ENCODE measurements around the gene ENTPD2.
"Not testable (repeated sequence)": the region's sequence is repeated elsewhere in the genome, so short reads cannot be mapped to it uniquely, and the experiment has no call there.

ENTPD2 gene

DNA sequence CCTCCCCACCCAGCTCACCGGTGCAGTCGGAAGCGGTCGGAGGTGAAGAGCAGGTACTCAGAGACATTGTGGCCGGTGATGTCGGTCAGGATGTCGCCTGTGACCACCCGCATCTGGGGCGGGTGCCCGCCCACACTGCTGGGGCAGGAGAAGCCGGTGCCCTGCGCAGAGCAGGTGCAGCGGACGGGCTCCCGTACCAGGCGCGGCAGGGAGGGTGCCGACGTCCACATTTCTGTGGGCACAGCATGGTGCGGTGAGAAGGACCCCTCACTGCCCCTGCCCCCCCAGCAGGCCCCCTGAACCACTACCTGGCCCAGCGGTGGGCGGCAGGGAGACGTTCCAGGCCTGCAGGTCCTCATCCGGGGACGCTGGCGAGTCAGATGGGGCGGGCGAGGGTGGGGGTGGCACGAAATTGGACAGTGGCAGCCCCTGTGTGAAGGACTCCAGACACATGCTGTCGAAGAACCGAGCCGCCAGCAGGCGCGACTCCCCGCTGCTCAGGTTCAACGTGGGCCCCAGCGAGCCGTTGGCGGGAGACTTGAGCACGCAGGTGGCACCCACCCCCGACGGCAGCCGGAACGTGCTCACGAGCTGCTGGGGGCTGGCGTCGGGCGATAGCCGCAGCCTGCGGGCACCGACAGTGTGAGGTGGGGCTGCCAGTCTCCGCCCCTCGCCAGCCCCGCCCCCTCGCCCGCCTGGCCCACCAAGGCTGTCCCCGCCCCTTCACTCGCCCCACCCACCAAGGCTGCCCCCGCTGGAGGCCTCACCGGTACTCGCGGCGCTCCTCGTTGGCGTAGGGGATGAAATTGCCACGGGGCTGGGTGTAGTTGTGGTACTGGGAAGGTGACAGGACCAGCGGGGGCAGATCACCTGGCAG, 40.9 kb downstream of the ENTPD2 start:
- no peaks in the 10 kb centered on the region for H3K4me1 Mint-ChIP-seq
- no peak overlapping the region for H3K27ac Mint-ChIP-seq
- no peaks in the 10 kb centered on the region for H3K9me3 Mint-ChIP-seq
- H3K4me3 Mint-ChIP-seq: no peak overlapping the region
- ATAC-seq (no peak), DNase-seq (no peak)
- H3K27me3 Mint-ChIP-seq: no peaks in the 10 kb centered on the region

DNA sequence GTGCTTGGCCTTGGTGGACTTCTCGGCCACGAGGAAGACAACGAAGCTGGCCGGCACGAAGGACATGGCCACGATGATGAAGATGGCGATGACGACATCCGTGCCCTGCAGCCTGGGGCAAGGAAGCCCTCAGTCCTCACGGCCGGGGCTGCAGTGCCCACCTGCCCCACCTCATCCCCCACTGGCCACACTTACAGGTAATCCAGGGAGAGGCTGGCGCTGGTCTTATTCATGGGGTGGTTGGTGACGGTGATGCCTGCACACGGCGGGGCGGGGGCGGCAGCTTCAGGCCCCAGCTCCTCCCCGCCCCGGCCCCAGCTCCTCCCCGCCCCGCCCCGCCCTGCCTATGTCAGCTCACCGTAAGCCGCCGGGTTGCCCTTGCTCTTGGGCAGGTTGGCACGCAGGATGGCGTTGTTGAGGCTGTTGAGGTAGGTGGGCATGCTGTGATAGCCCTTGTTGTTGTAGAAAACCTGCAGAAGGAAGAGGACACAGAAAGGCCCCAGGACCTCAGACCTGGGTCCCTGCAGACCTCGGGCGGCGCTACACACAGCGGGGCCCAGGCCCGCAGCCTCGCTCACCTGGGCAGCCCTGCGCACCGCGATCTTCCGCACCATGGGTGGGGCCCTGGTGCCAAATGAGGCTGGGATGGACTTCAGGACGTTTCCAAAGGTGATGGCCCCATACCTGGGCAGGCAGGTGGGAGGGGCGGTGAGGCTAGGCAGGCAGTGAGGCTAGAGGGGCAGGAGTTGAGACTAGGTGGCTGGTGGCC, 41.8 kb downstream of the ENTPD2 start:
- Mint-ChIP-seq H3K4me1 (no peaks in the 10 kb centered on the region), H3K27ac (no peak overlapping the region), H3K9me3 (no peaks in the 10 kb centered on the region), H3K4me3 (no peak overlapping the region), H3K27me3 (no peaks in the 10 kb centered on the region)
- ATAC-seq (no peak), DNase-seq (no peak)

GRCh38 chr9:137011156-137011555, 42.7 kb downstream of the ENTPD2 start:
- H3K27ac Mint-ChIP-seq: no peak overlapping the region
- no peaks in the 10 kb centered on the region for H3K27me3 Mint-ChIP-seq
- peaks cover 7% of the 10 kb centered on the region for H3K4me1 Mint-ChIP-seq
- ATAC-seq (no peak), DNase-seq (no peak)
- no peaks in the 10 kb centered on the region for H3K9me3 Mint-ChIP-seq
- H3K4me3 Mint-ChIP-seq: no peak overlapping the region

DNA sequence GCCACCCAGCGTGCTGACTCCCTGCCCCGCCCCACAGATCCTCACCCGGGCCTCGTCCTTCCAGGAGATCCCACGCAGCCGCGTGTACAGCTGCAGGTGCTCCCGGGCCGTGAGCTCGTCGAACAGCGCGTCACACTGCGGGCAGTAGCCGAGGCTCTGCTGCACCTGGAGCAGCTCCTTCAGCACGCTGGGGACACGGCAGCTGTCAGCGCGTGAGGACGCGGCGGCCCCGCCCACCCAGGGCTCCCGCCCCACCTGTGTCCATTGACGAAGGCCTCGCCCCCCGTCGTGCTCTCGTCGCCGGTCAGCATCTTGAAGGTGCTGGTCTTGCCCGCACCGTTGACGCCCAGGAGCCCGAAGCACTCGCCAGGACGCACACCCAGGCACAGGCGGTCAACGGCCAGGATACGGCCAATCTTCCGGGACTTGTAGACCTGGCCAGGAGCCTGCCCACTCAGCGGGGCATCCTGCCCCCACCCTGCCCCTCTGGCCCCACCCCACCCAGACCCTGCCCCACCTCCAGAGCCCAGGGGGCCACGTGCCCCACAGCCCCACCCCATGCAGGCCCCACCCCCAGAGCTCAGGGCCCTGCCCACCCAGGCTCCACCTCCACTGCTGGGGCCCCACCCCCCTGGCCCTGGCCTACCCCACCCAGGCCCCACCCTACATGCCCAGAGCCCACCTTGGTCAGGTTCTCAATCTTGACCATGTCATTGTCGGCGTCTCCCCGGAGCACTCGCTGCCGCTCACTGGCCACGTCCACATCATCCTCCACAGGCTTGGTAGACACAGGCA, 43.7 kb downstream of the ENTPD2 start:
- Mint-ChIP-seq H3K4me1 (peaks cover 13% of the 10 kb centered on the region), H3K27ac (no peak overlapping the region), H3K4me3 (no peak overlapping the region), H3K9me3 (no peaks in the 10 kb centered on the region), H3K27me3 (no peaks in the 10 kb centered on the region)
- no peak for DNase-seq
- no peak for ATAC-seq

- Mint-ChIP-seq H3K27me3 (no peaks in the 10 kb centered on the region), H3K9me3 (no peaks in the 10 kb centered on the region), H3K4me1 (peaks cover 22% of the 10 kb centered on the region), H3K4me3 (no peak overlapping the region), H3K27ac (no peak overlapping the region)
- DNase-seq (no peak), ATAC-seq (peak; percentile 9)
Observed at GRCh38 chr9:137009217-137009616, 44.6 kb downstream of the ENTPD2 start.

DNA sequence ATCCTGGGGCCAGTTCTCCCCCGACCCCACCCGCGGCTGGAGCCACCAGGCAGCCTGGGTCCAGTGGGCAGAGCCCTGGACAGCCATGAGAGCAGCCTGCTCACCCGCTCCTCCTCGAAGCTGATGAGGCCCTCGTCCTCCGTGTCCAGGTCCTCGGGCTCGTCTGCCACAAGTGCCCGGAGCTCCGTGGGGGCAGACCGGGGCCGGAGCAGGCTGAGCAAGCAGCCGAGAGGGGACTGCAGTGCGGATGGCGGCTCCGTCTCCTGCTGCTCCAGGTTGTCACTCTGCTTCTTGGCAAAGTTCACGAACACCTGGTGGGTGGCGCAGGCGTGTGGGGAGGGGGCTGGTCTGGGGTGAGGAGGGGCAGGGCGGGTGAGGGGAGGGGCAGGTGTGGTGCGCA, 45.5 kb downstream of the ENTPD2 start:
- ATAC-seq (no peak), DNase-seq (no peak)
- no peak overlapping the region for H3K27ac Mint-ChIP-seq
- H3K9me3 Mint-ChIP-seq: no peaks in the 10 kb centered on the region
- no peaks in the 10 kb centered on the region for H3K27me3 Mint-ChIP-seq
- peaks cover 22% of the 10 kb centered on the region for H3K4me1 Mint-ChIP-seq
- no peak overlapping the region for H3K4me3 Mint-ChIP-seq

- no peak for ATAC-seq
- Mint-ChIP-seq H3K4me3 (no peak overlapping the region), H3K4me1 (peaks cover 22% of the 10 kb centered on the region), H3K9me3 (no peaks in the 10 kb centered on the region), H3K27ac (peak overlapping the region in 1 of 2 donors; percentile 63), H3K27me3 (peaks cover 2% of the 10 kb centered on the region)
- DNase-seq: no peak
Observed at GRCh38 chr9:137007816-137008270, 46.0 kb downstream of the ENTPD2 start.

DNA sequence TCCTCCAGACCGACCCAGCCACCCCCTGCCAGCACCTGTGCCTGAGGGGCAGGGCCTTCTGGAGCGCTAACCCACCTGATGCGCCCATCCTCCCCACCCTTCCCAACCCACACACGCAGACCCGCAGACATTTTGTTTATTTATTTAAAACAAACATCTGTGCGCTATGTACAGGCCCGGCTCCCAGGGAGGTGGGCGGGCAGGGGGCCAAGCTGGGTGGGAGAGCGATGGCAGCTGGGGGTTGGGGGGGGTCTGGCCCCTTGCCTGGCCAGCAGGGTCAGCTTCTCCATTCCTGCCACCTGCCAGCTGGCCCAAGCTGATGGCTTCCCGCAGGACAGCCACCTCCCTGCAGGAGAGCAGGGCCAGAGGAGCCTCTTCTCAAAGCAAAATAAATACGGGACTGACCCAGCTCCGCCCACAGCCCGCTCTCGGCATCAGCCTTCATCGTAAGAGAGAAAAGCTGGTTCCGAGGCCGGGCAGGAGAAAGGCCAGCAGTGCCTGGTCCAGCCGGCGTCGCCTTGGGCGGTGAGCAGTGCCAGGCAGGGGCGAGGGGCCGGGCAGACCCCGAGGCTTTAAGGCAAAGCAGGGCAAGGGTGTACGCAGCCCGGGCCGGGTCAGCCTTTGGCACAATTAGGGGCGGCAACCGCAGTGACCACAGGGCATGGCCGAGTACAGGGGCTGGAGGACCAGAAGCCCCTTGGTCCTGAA, 46.6 kb downstream of the ENTPD2 start:
- no peak overlapping the region for H3K4me3 Mint-ChIP-seq
- peaks cover 22% of the 10 kb centered on the region for H3K4me1 Mint-ChIP-seq
- H3K27me3 Mint-ChIP-seq: peaks cover 7% of the 10 kb centered on the region
- ATAC-seq (no peak), DNase-seq (no peak)
- H3K9me3 Mint-ChIP-seq: no peaks in the 10 kb centered on the region
- no peak overlapping the region for H3K27ac Mint-ChIP-seq

DNA sequence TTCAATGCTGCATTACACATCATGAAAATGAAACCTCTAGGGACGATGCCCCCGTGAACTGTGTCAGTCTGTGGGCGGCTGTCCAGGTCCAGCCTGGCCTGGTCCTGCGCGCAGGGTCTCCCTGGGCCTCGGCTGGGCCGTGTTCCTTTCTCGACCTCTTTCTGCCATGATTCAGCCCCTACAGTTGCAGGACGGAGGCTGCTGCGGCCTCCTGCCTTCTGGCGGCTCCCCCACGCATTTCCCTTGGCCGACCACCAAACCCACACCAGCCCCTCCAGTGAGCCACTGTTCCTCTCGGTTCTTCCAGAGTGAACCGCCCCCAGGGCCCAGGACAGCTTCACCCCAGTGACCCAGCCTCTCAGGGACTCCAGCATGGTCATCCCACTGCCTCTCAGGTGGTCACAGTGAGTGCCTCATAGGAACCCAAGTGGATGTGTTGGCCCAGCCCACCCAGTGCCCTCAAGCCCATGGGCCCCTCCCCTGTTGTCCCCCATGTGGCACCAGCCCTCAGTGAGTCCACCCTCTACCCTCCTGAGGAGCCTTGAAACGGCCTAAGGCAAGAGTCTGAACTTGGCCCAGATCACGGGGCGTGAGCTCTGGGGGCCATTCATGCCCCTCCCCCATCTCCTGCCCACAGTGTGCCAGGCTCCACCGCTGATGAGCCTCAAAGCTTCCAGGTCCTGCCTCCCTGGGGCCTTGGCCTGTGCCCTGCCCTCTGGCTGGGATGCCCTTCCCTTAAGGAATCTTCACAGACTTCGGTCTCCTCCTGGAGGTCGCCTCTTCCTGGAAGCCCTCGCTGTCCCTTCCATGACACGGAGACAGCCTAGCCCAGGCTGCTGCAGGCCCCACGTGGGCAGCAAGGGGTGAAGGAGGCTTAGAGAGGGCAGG, 47.5 kb downstream of the ENTPD2 start:
- peaks cover 9% of the 10 kb centered on the region for H3K27me3 Mint-ChIP-seq
- peak overlapping the region in 1 of 2 donors; percentile 90 for H3K27ac Mint-ChIP-seq
- H3K9me3 Mint-ChIP-seq: no peaks in the 10 kb centered on the region
- H3K4me3 Mint-ChIP-seq: peak overlapping the region in 1 of 2 donors; percentile 39
- peak; percentile 43 for ATAC-seq
- DNase-seq: no peak
- peaks cover 22% of the 10 kb centered on the region for H3K4me1 Mint-ChIP-seq

GRCh38 chr9:137004285-137004684, 49.6 kb downstream of the ENTPD2 start:
- DNase-seq, H3K27me3 Mint-ChIP-seq, H3K4me3 Mint-ChIP-seq, H3K9me3 Mint-ChIP-seq, ATAC-seq: not testable (repeated sequence)
- Mint-ChIP-seq H3K27ac (peak overlapping the region in 1 of 2 donors; percentile 74), H3K4me1 (peaks cover 39% of the 10 kb centered on the region)

DNA sequence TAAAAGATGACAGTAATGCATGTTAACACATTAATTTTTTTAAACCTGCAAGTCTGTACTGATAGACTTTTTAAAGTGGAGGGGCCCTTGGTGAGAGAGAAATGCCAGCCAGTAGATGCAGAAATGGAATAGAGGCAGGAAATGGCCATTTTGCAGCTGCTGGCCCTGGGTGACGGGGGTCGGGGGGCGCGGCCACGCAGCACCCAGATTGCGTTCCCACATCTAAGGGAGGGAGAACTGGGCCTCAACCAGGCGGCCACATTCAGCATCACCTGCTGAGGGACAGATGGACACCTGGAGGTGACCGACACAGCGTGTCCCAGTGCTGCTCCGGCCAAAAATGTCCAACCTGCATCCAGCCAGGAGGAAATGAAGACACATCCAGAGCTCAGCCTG, 51.2 kb downstream of the ENTPD2 start:
- Mint-ChIP-seq H3K27me3 (peaks cover 16% of the 10 kb centered on the region), H3K4me3 (no peak overlapping the region)
- DNase-seq: no peak

DNA sequence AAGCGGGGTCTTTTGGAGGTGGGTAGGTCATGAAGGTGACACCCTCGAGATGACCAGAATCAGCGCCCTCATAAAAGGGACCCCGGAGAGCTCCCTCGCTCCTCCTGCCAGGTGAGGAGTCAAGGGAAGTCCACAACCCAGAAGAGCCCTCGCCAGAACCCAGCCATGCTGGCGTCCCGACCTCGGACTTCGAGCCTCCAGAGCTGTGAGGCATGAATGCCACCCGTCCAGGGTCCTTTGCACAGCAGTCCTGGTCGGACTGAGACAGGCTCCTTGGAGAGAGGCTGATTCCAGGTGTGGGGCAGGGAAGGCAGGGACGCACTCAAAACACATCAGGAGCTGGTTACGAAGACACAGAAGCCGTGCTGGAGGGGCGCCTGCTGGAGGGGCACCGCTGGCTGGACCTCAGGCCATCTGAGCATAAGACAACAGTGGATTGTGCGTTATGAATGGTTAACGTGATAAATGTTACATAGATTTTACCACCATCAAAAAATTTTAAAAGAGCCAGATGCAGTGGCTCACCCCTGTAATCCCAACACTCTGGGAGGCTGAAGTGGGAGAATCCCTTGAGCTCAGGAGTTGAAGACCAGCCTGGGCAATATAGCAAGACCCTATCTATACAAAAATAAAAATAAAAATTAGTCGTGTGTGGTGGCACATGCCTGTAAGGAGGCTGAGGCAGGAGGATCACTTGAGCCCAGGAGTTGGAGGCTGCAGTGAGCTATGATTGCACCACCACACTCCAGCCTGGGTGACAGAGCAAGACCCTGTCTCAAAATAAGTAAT, 51.8 kb downstream of the ENTPD2 start:
- Mint-ChIP-seq H3K27ac (no peak overlapping the region), H3K4me3 (no peak overlapping the region), H3K27me3 (peaks cover 19% of the 10 kb centered on the region), H3K9me3 (no peaks in the 10 kb centered on the region), H3K4me1 (peaks cover 61% of the 10 kb centered on the region)
- no peak for ATAC-seq
- no peak for DNase-seq

More for the DNA sequence above, 51.2 kb downstream of the ENTPD2 start:
- H3K4me1 Mint-ChIP-seq: peaks cover 55% of the 10 kb centered on the region
- H3K27ac Mint-ChIP-seq: peak overlapping the region in 1 of 2 donors; percentile 42
- H3K9me3 Mint-ChIP-seq: no peaks in the 10 kb centered on the region
- no peak for ATAC-seq

GRCh38 chr9:137000177-137000930, 53.5 kb downstream of the ENTPD2 start:
- Mint-ChIP-seq H3K4me3 (peak overlapping the region; percentile 74 to 75), H3K27ac (peak overlapping the region; percentile 36 to 57), H3K27me3 (peaks cover 19% of the 10 kb centered on the region), H3K9me3 (no peaks in the 10 kb centered on the region), H3K4me1 (peaks cover 65% of the 10 kb centered on the region)
- DNase-seq: peak; percentile 72 to 86
- ATAC-seq: peak; percentile 88

All from stimulated activated naive CD8-positive, alpha-beta T cell treated with anti-CD3 and anti-CD28 coated beads, Interleukin-15, amount 100 ng/mL, for 72 hours (primary cell).